ENCODE measurements around the gene GRAMD4.

GRAMD4 gene

DNA sequence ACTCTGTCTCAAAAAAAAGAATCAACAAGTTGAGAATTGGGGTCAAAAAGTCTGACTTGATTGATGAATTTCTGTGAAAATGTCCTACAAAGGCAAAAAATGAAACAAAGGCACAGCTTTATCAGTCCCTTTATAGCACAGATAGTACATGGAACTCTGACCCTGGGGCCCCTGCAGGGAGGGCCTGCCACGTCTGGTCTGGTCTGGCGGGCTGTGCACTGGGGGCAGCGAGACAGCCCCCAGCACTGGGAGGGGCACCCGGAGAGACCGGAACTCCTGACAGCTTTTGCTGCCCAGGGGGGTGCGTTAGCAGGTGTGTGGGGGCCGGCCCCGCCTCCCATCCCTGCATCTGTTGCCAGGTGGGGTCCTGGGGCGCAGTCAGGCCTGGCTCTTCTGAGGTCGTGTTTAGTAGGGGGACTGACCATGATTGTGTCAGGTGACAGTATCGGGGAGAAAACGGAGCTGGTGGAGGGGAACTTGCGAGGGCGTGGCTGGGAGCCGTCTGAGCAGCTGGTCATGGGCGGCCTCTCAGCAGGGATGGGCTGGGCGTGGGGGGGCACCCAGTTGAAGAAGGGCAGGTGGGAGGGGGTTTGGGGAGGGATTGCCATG lies 51.7 kb downstream of the GRAMD4 start:
- DNase-seq (ENCODE audit: low read depth), result no peak

DNA sequence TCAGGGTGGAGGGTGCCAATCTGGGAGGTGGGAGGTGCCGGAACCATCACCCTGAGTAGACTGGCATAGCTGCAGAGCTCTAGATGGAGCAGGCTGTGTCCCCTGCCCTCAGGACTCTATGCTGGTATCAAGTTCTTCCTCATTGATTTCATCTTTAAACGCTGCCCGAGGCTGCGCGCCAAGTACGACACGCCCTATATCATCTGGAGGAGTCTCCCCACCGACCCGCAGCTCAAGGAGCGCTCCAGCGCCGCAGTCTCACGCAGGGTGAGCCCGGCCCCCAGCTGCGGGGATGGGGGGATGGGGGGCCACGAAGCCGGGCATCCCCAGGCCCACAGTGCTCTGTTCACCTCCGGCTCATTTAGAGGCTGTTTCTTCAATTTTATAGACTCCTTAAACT lies 52.5 kb downstream of the GRAMD4 start:
- no peak for DNase-seq (ENCODE audit: low read depth)

DNA sequence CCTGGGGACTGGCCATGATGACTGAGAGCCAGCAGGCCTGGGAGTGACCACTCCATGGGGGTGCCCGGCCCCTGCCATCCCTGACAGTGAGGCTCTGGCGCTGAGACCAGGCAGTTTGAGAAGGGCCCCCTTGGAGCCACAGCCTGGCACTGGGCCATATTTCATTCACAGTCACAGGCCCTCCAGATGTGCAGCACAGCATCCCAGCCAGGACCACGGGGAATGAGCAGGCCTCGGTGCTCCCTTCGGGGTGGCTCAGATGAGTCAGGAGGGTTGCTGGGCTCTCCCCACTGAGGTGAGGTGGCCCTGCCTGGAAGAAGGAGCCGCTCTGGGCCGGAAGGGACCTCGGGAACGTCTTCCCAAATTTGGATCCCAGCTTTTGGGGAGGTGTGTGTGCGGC lies 53.0 kb downstream of the GRAMD4 start:
- no peak for DNase-seq (ENCODE audit: low read depth)

DNA sequence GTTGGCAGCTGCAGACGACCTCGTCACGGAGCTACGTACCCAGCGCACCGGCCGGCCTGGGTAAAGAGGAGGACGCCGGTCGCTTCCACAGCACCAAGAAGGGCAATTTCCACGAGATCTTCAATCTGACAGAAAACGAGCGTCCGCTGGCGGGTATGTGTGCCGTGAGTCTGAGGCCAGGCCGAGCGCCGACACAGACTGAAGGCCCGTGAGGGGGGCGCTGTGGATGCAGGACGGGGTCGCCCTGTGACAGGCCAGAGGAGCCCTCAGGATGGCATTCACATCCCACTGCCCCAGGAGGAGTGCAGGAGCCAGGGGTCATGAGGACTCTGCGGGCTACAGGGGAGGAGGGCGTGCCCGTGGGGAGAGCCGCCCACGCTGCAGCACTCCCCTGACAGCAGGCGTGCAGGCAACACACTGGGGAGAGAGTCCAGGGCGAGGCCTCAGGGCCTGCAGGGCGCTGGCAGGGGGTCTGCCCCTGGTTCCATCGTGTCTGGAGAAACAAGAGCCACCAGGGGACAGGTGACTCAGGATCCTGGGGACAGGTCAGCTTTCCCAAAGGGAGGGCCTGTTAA lies 53.6 kb downstream of the GRAMD4 start:
- no peak for DNase-seq (ENCODE audit: low read depth)

DNA sequence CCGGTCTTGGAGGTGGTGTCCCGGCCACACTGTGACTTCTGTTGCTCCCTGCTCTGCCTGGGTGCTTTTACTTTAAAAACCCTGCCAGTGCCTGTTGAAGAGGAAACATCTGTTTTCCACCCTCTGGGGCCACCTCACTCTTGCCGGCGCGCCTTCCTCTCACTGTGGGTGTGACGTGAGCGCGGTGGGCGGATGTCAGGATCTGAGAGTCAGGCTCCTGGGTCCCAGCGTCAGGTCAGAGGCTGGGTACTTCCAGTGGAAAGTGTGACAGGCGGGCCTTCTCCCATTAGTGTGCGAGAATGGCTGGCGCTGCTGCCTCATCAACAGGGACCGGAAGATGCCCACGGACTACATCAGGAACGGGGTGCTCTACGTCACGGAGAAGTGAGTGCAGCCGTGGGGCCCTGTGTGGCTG lies 54.2 kb downstream of the GRAMD4 start:
- no peak for DNase-seq (ENCODE audit: low read depth)

DNA sequence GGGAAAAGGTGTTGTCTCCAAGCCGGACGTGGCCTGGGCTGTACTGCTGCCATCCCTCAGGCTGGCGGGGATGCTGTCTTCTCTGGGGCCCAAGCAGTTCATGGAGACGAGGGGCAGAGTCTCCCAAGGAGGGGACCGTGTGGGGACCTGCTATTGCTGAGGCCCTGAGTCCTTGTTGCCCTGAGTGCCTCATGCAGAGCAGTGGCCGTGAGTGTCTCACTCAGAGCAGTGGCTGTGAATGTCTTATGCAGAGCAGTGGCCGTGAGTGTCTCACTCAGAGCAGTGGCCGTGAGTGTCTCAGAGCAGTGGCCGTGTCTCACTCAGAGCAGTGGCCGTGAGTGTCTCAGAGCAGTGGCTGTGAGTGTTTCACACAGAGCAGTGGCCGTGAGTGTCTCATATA lies 54.7 kb downstream of the GRAMD4 start:
- DNase-seq (ENCODE audit: low read depth), result no peak

DNA sequence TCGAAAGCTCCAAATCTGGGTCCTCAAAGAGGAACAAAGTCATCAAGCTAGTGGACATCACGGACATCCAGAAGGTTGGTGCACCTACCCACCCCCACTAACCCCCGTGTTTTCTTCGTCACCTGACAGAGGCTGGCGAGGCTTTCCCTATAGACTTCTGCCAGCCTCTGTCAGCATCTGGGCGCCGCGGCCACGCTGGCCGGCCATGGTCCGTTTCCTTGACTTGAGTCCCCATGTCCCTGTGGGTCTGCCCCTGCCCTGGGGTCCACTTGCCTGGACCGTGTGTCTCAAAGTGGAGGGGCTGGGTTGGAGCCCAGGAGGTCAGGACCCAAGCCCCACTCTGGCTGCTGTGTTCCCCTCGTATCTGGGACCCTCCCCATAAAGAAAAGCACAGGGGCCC lies 55.3 kb downstream of the GRAMD4 start:
- no peak for DNase-seq (ENCODE audit: low read depth)

DNA sequence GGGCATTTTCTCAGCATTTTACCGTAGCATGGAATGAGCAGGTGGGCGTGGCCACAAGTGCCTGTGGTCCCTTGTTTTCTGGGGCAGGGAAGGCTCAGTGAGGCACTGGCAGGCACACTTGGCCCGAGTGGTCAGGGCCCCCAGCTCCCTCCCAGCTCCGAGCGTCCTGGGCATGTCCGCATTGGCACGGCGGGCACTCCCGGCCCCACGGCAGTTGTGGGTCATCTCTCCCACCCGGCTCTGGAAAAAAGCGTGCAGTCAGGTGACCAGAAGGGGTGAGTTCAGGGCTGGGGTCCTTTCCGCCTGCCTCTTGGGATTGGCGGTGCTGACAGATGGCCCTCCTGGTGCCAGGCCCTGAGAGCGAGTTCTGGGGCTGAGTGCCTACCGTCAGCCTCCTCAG lies 55.8 kb downstream of the GRAMD4 start:
- DNase-seq (ENCODE audit: low read depth), result no peak

DNA sequence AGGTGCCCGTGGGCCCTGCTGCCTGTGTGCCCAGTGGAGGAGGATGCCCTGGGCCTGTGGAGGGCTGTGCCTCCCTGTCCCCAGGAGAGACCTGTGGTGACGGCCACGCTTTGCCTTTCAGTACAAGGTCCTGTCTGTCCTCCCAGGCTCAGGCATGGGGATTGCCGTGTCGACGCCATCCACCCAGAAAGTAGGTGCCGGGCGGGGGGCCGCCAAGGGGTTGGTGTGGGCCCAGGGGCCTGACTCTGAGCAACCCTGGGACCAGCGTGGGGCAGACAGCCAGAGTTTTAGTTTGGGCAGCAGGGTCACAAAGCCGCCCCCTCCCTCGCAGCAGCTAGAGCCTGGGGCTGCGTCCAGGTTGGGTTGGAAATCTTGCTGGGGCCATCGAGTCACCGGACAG lies 56.3 kb downstream of the GRAMD4 start:
- no peak for DNase-seq (ENCODE audit: low read depth)

DNA sequence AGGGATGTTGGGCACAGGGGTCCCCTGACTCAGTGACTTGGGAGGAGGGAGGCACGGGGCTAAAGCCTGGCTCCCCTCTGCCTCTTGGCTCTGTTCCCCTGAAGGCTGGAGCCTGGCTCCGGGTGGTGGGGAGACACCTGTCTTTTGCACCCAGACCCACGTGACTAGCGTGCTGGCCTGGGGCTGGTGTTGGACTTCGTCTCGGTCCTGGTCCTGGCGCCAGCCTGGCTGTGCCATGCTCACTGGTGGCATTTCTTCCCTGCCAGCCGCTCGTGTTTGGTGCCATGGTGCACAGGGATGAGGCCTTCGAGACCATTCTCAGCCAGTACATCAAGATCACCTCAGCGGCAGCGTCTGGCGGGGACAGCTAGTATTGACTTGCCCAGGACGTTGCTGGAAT lies 56.7 kb downstream of the GRAMD4 start:
- no peak for DNase-seq (ENCODE audit: low read depth)

DNA sequence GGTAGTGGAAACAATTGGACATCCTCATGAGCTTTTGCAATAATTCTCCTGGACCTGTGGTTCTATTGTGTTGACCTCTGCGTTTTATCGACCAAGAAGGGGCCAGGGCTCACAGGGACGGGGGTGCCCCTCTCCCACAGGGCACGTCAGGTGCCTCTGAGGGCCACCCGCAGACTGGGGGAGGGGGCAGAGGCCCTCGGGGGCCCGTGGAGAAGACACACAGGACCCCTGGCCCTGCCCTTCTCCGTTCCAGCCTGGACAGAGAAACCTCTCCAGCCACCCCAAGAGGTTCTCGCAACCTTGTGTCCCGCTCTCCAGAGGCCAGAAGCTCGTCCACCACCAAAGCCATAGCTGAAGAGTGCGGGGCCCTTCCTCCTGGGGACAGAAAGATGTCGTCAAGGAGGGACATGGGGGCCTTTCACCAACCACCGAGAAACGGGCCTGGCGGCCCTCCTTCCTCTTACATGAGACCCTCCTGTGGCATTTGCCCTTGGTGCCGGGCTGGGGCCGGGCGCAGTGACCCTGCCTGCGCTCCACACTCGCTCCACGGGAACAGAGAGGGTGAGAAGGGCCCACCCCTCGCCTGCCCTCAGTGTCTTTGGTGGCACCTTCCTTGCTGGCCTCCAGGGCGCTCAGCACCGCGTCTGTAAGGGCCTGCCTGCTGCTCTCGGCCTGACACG lies 57.3 kb downstream of the GRAMD4 start:
- DNase-seq (ENCODE audit: low read depth), result no peak

DNA sequence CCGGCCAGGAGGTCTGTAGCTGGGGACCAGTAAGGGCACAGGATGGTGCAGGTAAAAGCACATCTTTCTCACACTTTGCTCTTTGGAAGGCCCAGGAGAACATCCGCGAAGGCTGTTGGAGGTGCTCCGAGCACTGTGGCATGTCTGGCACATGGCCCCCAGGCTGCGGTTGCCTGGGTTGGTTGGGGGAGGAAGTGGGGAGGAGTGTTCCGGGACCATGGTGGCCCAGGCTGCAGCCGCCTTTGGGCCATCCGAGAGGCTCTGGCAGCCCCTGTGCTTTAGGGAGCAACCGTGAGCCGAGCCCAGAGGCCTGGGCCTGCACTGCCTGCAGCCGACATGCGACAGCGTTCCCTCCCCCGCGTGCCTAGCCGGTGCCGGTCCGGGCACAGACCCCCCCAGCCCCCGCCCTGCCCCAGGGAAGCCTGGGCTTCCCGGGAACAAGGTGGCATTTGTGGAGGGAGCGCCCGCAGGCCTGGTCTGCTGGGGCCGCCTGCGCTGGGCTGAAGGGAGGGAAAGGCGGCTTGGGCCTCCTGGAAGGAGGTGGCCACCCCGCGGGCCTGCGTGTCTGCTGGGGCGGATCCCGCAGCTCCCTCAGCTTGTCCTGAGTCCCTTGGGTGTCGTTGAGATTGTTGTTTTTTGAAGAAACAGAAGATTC lies 57.9 kb downstream of the GRAMD4 start:
- DNase-seq (ENCODE audit: low read depth), result no peak

DNA sequence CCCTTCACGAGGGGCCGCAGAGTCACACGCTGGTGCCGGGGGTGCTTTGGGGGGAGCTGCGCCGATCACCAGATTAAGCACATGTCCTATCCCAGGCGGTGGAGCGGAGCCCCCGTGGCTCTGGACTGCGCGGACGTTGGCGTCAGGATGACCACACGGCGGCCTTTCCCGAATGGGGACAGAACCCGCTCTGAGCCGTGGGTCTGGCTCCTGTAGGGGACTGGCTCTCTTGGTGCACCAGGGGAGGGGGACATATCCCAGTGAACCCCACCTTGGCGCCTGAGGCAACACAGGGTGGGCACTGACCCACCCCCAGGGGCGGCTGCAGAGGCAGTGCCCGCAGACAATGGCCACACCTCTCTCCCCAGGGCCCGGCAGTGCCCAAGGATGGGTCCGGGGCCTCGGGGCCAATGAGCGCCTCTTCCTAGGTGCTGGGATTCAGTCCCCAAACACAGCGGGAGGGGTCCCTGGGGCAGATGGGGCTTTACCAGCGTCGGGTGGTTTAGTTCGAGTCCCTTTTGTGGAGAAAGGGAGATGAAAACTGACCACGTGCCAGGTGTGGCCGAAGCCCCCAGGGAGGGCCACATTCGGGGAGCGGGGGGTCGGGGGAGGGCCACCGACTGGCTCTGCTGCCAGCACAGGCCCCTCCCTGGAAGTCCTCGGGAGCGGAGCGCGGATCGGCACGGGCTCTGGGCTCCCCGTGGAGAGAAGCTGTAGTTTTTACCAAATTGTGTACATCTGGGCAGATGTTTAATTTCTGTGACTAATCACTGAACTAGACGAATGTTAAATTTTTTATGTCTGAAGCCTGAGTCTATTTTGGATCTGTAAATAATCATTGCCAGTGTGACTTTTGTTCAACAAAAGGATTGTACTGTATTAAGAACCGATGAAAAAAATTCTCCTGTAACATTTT lies 58.9 kb downstream of the GRAMD4 start:
- DNase-seq (ENCODE audit: low read depth), result no peak

DNA sequence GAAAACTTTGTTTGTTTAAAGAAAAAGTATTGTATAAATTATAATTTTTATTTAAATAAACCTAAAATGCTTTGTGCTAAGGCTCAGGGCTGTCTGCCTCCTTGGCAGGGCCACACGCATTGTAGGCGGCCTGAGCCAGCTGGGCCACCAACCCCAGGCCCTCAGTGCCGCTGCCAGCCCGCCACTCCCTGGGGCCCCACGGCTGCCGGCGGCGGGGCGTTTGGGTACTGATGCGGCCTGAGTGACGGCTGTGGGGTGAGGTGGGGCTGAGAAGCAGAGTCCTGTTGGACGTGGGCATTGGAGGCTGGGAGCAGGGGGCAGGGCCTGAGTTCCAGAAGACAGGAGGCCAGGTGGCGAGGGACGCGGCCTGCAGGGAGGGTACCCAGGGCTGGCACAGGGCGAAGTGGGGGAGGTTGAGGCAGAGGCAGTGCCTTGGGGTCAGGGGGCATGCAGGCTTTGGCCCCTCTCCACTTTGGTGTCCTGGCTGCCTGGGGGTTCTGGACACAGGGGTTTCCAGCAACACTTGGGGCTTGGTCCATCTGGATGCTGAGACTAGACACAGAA lies 59.6 kb downstream of the GRAMD4 start:
- no peak for DNase-seq (ENCODE audit: low read depth)

DNA sequence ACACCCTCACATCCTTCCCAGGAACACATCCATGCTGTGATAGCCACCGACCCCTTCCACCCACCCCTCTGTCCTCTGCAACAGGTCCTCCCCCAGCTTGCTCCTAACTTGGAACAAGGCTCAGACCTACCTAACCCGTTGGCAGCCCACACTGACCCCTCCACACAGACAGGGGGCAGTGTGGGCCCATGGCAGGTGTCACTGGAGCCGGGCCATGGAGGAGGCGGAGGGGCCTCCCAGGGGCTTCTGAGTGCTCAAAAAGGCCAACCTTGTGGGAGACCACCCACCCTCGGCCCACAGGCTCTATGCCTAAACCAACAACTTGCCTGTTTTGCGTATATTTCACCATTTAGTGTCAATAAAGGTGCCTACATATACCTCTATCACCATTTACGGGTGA lies 60.8 kb downstream of the GRAMD4 start:
- no peak for DNase-seq (ENCODE audit: low read depth)

DNA sequence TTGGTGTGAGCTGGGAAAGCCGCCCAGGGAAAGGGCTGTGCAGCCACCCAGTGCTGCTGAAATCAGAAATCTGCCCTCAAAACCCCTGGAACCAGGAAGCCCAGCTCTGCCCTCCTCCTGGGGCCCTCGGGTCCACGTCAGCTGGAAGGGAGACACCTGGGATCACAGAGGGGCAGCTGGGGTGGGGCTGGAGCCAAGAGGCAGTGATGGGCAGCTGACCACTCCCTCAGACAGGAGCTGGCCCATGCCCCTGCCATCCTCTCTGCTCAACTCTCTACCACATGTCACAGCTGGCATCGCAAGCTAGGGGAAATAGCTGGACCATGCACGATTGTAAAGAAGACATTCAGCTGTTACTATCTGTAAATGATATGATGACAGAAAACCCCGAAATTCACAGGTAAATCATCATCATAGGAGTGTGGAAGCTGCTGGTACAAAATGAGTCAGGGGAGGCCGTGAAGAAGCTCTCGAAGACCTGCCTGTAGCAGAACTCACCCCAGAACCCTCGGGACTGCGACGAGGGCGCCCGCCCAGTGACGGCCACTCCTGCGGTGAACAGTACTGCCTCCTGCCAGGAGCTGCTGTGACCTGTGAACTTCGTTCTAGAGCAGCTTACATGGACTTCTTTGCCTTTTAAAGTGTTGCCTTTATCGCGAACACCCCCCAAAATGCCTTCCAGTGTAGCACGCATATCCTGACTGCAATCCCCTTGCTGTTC lies 62.0 kb downstream of the GRAMD4 start:
- DNase-seq (ENCODE audit: low read depth), result no peak

DNA sequence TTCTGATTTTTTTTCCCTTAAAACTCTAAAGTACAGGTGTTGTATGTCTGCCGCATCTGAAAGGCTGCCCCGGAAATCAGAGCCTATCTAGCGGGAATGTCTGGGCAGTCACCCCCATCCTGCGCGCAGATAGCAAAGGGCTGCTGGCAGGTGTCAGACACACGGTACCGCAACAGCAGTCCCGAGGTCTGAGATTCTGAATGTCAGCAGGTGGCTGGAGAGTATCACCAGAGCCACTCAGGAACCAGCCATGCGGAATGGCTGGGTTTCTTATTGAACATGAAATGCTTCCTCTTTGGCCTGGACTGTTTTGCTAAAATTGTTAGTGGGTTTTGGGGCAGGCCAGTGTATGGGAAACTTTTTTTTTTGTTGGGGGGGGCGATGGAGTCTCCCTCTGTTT lies 64.5 kb downstream of the GRAMD4 start:
- no peak for DNase-seq (ENCODE audit: low read depth)

DNA sequence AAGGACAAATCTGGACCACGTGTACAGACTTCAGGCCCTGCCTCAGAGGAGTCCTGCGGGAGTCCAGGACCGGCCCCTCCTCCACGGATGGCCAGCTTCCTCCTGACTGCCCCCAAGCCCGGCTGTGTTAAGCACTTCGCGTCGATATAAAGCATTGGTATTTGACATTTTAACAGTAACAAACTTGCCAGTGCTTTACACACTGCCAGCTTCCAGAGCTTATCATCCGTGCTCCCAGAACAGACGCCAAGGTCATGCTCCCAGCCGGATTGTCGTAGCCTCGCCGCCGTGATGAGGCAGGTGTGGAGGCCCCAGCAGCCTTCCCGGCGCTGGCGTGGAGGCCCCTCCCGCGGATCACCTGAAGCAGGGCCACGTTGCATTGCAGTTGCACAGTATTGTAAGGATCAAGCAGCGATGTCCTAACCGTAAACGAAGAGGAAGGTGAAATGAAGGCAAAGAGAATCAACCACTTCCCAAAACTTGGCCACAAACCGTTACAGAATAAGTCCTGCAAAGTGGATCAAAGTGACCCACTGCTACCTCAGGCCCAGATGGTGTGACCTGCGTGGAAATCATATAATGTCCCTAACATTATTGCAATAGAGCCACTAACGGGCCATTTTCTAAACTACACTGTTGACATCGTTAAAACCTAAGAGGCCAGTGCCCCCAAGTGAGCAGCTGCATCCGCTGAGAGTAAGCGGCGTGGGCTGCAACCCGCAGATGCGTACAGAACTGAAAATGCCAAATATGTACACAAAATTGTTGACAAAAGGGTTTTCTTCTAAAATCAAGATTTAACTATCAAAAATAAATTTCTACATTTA lies 66.2 kb downstream of the GRAMD4 start:
- no peak for DNase-seq (ENCODE audit: low read depth)

DNA sequence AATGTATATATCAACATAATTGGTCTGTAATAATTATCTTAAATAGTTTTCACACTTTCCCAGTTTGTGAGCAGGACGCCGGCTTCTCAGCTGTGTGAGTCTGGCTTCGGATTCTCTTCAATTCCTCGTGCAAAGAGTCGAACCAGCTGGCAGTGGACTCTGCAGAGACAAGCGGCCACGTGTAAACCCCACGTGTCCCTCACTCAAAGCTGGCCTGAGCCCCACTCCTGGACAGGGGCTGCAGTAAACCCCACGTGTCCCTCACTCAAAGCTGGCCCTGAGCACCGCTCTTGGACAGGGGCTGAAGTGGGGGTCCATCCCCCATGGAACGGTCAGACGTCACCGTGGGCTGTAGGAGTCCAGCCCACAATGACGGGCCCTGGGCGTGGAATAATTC lies 66.9 kb downstream of the GRAMD4 start:
- DNase-seq (ENCODE audit: low read depth), result no peak

DNA sequence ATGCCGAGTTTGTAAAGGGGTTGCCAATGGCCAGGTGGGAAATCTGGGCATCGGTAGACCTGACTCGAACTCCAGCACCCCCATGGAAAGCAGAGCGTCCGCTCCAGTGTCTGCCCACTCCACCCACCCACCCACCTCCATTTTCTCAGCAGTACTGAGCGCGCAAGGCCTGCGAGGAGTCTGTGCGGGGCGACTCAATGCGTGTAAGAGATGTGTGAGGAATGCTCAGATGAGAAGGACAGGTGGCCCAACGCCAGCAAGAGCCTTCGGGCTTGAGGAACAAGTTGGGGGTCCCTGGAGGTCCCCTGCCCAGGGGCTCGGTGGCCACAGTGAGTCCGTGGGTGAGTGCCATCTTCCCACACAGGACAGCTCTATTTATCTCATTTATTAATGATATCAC lies 67.3 kb downstream of the GRAMD4 start:
- no peak for DNase-seq (ENCODE audit: low read depth)
